SK-N-DZ (cell line): ENCODE results near the gene ALKAL2.

Source experiments
- DNase-seq: peaks from one replicate; pipeline ENCODE4 v3.0.0-alpha.2; 2015; ENCODE audit warnings: low spot score

The ALKAL2 gene

DNA sequence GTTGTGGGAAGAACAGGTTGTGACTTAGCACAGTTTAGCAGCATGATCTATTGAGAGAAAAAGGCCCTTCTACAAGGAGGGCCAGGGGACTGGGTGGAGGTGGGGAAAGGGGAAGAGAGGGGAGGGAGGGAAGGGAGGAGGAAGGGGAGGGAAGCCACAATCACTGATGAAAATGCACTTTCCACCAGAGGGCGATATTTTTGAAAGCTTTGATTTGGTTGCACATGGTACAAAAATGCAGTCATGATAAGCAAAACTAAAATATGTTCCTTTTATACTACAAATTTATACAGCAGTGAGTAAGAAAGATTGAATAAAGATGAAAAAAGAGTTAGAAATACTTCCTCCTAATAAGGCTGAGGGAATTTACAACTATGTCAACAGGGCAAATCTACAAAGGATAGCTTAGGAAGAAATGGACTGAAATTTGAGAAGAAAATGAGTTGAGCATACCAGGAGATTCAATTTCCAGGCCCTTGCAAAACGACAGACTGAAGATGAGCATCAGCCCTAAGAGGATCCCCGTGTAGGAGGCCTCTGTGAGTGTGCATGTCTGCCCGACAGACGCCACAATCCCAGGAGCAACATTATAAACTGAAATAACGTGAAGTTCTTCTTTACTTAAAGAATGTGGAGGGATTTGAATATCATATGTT lies 41.3 kb downstream of the ALKAL2 start:
- peak; percentile 56 for DNase-seq

DNA sequence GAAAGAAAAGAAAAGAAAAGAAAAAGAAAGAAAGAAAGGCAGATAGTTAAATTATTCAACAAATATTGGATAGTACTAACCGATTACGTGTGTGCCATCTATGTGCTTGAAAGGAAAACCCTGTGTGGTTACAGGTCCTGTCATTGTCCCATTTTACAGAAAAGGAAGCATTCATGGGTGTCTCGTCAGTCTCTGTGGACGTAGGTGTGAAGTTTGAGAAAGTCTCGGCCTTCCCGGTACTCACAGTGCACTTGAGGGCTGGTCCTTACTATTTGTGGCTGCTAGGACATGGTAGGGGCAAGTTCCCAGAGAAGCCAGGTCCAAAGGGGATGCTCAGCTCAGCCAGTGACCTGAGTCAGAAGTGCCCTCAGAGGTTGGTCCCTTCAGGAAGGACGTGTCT lies 43.3 kb downstream of the ALKAL2 start:
- DNase-seq: no peak

DNA sequence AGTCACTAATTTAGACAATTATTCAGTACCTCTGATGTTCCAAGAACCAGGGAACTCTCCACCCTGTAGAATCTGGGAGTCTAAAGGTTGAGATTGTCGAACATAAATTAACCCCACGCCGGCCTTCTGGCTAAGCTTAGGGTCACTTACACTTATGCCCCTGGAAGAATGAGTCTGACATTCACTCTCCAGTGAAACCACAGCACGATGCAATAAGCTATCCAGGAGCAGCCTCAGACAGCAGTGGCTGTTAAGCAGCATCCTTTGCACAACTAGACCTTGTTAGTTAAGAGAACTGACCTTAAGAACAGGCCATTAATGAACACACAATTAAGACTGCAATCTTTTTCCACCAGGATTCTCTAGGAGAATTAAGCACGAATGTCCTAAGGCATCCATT lies 49.0 kb downstream of the ALKAL2 start:
- DNase-seq: no peak

- no peak for DNase-seq
Observed at GRCh38 chr2:238431-238830, 49.5 kb downstream of the ALKAL2 start.

GRCh38 chr2:237878-238277 lies 50.0 kb downstream of the ALKAL2 start:
- no peak for DNase-seq

GRCh38 chr2:236993-237539 lies 50.8 kb downstream of the ALKAL2 start:
- no peak for DNase-seq

- no peak for DNase-seq
Observed at GRCh38 chr2:234421-234820, 53.5 kb downstream of the ALKAL2 start.

GRCh38 chr2:233030-233429 lies 54.9 kb downstream of the ALKAL2 start:
- no peak for DNase-seq

- no peak for DNase-seq
Observed at GRCh38 chr2:231521-232185, 56.2 kb downstream of the ALKAL2 start.
